Activated CD4-positive, alpha-beta T cell treated with anti-CD3 and anti-CD28 coated beads, Interleukin-2, amount 50 U/mL, for 1 hour (primary cell): ENCODE results near the gene CTTNBP2NL.

Experiments used
- DNase-seq: peaks from one replicate; pipeline ENCODE4 v3.0.0-alpha.2; 2020

Gene CTTNBP2NL

GRCh38 chr1:112395821-112396652 is at the start of gene CTTNBP2NL:
Gene CTTNBP2NL (plus strand): TSS chr1:112396214. CDS start chr1:112416166, 19,952 bp downstream.
- DNase-seq, result peak; percentile 74

- no peak for DNase-seq
These were observed 49.1 kb upstream of the CTTNBP2NL start for GRCh38 chr1:112346801-112347350.

DNA sequence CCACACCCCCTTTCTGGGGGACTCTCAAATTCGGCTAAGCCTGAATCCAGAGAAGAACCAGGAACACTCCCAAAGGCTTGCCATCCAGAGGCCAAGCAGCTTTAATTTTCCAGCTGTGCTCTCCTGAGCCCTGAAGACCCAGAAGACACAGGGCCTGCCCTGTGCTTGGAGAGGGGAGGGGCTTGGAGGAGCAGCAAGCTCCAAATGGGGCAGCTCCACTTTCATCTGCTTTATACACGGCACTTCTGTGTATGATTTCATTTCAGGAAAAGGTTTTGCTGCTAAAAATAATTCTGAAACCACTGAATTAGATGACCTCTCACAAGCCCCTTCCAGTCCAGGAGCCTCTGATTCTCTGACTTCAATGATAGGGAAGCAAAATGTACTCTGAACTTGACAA is 39.2 kb upstream of the CTTNBP2NL start:
- no peak for DNase-seq

DNA sequence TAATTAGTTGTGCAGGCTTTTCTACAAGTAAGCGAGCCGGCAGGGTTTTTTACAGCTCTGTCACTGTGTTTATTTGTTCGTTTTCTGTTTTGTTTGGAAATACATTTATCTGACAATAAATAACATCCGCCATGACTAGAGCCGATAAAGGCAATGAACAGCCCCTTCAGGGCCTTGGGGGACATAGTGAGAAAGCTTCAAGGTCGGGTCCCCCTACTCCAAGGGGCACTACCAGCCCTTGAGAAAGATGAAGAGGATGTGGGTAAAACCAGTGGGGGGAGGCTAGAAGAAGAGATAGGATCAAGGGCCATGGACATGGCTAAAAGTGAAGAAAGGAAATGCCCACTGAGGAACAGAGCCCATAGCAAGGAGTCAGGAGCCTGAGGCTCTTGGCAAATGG is 38.5 kb upstream of the CTTNBP2NL start:
- no peak for DNase-seq

GRCh38 chr1:112358061-112358770 is 37.8 kb upstream of the CTTNBP2NL start:
- no peak for DNase-seq

GRCh38 chr1:112358798-112359408 is 37.1 kb upstream of the CTTNBP2NL start:
- DNase-seq, result peak; percentile 28

- DNase-seq, result no peak
These were observed 35.9 kb upstream of the CTTNBP2NL start for GRCh38 chr1:112359961-112360767.

GRCh38 chr1:112363636-112364035 is 32.4 kb upstream of the CTTNBP2NL start:
- no peak for DNase-seq

DNA sequence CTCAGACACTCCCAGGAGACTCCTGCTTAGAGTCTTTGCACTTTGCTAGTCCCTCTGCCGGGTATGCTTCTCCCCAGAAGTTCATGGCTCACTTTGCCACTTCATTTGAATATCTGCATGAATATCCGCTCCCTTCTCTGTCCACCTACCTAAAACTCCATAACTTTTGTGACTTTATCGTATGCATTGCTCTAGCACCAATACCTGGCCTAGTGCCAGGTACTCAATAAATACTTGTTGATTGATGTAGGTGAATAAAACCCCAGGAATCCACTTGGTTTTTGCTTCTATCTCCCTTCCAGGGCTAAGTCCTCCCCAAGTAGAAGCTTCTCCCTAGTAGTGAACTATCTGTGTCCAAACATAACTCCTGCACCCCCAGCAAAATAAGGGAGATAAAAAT is 27.8 kb upstream of the CTTNBP2NL start:
- no peak for DNase-seq

DNA sequence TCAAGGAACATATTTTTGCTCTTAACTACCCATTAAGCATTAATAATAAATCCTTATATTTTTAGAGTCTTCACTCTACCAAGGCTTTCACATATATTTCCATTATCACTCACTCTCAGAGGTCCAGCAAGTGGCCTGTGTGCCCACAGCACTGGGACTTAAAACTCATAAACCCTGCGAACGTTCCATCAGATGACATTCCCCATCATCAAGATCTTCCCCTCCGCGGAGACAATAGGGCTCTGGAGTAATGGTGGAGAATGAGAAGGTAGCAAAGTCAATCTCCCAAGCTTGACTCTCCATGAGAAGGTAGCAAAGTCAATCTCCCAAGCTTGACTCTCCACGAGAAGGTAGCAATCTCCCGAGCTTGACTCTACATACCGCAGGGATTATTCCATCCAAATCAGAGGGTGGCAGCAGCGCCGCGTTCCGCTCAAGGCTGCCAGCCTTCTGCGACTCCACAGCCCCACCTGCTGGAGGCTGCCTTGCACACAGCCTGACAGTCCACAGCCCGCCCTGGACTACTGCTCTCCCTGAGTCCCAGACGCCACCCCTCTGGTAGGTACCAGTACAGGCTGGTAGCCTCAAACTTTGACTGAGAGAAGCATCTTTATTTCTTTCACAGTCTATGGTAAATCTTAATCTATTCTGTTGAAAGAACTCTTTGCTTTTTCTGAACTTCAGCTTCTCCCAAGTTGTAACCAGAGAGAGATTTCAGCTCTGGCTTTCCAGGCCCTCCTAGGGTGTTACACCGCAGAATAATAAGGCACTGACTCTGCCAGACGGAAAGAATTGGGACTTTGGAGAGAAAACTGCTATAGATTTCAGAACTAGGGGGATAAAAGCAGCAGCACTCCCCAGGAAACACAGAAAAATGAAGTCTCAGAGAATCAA is 26.4 kb upstream of the CTTNBP2NL start:
- DNase-seq, result peak; percentile 84

DNA sequence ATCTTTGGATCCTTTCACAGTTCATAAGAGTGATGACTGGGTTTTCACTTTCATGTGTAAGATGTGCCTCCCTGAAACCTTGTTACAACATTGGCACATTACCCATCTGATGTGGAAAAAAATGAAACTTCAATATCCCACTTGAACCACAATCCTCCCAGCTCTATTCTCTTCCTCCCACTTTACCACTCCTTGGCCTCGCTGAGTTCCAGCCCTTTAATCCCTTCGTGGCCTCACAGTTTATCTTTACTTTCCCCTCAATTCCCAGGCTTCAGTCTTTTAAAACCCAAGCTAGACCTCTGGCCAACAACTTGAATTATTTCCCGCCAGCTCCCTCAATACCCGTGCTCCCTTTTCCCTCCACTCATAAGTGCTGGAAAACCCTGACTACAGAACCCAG is 25.0 kb upstream of the CTTNBP2NL start:
- DNase-seq, result no peak

DNA sequence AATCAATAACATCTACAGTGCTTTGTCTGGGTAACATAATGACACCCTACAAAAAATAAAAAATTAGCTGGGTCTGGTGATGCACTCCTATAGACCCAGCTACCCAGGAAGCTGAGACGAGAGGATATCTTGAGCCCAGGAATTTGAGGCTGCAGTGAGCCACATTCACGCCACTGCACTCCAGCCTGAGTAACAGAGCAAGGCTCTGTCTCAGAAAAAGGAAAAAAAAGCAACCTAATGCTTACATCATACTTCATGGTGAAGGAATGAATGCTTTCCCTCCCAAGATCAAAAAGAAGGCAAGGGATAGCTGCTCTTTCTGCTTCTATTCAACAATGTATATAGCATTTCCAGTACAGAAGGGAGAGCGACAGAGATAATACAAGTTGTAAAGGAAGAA is 24.2 kb upstream of the CTTNBP2NL start:
- no peak for DNase-seq

DNA sequence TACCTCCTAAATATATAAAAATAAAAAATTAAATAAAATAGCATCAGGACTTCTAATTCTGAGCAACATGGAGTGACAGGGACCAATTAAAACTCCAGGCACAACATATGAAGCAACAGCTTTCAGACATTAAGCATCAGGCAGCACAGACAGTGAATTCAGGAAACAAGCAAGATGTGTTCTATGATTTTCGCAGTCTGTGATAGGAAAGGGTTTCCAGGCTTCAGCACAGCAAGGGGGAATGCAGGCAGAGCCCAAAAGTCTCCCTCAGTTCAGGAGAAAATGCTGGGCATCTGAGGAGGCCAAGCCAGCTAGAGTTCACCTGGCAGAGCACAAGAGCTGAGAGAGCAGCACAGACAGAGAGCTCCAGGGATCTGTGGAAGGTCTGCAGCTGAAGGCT is 22.2 kb upstream of the CTTNBP2NL start:
- DNase-seq, result no peak

DNA sequence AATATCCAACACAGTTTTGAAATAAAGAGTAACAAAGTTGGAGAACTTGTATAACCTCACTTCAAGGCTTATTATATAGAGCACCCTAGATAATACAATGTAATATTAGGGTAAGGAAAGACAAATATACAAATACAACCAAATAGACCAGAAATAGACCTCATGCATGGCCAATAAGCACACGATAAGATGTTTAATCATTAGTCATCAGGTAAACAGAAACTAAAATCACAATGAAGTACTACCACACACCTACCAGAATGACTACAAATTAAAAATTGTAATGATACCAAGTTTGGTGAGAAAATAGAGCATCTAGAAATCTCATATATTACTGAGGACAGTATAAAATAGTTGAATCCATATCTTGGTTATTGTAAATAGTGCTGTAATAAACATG is 20.3 kb upstream of the CTTNBP2NL start:
- no peak for DNase-seq

GRCh38 chr1:112380356-112380755 is 15.7 kb upstream of the CTTNBP2NL start:
- no peak for DNase-seq

DNA sequence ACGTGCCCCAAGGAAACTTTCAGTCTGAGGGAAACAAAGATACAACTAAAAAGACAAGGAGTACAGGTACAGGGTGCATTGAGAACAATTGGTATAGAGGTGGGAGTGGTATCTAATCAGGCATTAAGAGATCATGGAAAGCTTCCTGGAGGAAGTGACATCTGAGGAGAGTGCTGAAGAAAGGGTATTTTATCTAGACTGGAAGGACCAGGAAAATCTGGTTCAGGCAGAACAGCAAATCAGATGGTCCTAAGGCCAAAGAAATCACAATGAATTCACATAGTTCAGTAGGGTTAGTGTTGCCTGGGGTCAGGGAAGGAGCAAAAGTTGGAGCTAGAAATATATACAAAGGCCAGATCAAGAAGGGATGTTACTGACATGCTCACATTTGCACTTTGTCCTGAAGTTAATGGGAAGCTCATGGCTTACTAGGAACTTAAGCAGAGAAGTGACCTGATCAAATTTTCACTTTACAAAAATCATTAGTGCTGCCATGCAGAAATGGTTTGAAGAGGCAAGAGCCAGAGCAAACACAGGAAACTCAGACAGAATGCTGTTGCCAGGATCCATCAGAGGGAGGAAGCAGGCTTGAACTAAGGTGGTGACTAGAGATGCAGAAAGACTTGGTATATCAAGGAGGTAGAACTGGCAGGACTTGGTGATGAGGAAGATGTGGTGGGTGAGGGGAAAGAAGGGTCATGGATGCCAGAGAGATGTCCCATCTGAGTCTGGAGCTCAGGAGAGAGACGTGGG is 14.5 kb upstream of the CTTNBP2NL start:
- no peak for DNase-seq

- DNase-seq, result no peak
These were observed 12.1 kb upstream of the CTTNBP2NL start for GRCh38 chr1:112383759-112384370.

GRCh38 chr1:112386024-112386723 is 9.8 kb upstream of the CTTNBP2NL start:
- DNase-seq, result no peak

DNA sequence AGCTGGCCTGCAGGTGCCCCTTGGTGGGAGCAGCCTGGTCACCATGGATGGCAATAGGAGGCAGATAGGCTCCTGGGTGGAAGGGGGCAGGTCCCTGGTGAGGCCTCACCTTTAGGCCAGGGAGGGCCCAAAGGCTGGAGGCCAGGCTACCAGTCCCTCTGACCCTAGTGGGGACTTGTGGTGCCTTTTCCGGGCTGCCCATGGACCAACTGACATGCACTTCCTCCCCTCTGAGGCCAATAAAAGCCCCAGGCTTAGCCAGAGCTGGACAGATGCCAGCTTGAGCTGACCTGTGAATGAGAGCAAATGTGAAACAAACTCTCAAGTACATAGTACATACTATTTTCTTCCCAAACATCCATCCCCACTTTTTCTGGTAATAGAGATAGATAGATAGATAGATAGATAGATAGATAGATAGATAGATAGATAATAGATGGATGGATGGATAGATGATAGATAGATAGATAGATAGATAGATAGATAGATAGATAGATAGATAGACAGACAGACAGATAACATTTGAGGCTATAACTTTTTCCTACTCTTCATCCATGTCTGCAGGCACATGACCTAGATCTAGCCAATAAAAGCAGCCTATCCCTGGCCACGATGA is 9.2 kb upstream of the CTTNBP2NL start:
- DNase-seq, result no peak
